Stomach (tissue), 4 donors: ENCODE results near the gene EBI3.

Source experiments
- EP300 ChIP-seq: sonication (generic); formaldehyde crosslinking; IDR thresholded peaks from one replicate; pipeline ENCODE4 v1.6.1; 2017; ENCODE audit warnings: antibody characterized with exemption
- POLR2A ChIP-seq, 4 donors: fragments of 450-650 bp; IDR thresholded peaks; one replicate each; pipeline ENCODE4 v1.6.1; 2016; ENCODE audit warnings: antibody characterized with exemption in 4 of 4, control low read depth in 2 of 4, mild to moderate bottlenecking in 1 of 4, moderate library complexity in 1 of 4
- TF ChIP-seq, protein P1 (sequence below), 7 experiments: fragments of 450-650 bp in 4 of 7; fragments of 200-600 bp in 3 of 7; sonication (generic) in 3 of 7; IDR thresholded peaks; one replicate each; pipeline ENCODE4 v1.5.1; 2016 to 2019; ENCODE audit warnings: antibody characterized with exemption in 7 of 7, control low read depth in 2 of 7, mild to moderate bottlenecking in 1 of 7

DNA sequence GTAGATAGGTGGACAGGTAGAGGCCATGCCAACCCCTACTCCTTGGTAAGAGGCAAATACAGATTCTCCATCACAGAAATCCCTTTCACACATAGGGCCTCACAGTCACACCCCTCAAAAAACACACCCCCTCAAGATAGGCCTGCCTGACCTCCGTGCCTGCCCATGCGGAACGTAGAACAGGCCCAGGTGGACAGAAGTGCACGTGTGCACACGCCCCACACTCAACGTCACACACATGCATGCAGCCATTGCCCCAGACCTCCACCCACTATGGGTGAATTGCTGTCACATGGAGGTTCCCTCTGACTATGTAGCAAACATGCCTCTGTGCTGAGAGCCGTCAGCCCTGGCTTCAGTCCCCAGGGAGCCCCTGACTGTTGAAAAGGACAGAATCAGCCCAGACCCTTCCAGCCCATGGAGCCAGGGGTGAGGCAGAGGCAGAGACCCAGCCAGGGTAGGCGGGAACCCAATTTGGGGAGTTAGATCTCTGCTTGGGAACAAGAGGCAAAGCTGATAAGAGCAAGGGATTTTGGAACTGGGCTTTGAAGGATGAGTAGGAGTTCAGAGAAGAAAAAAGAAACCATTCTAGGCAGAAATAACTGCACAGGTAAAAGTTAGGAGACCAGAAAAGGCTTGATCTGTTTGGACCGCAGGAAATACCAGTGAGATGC is 43.8 kb upstream of the EBI3 start:
- TF ChIP-seq, protein P1, sequence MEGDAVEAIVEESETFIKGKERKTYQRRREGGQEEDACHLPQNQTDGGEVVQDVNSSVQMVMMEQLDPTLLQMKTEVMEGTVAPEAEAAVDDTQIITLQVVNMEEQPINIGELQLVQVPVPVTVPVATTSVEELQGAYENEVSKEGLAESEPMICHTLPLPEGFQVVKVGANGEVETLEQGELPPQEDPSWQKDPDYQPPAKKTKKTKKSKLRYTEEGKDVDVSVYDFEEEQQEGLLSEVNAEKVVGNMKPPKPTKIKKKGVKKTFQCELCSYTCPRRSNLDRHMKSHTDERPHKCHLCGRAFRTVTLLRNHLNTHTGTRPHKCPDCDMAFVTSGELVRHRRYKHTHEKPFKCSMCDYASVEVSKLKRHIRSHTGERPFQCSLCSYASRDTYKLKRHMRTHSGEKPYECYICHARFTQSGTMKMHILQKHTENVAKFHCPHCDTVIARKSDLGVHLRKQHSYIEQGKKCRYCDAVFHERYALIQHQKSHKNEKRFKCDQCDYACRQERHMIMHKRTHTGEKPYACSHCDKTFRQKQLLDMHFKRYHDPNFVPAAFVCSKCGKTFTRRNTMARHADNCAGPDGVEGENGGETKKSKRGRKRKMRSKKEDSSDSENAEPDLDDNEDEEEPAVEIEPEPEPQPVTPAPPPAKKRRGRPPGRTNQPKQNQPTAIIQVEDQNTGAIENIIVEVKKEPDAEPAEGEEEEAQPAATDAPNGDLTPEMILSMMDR (IDR thresholded peaks at IDR 0.05): no peak
- no peak for TF ChIP-seq EP300
- no peak for TF ChIP-seq POLR2A (IDR thresholded peaks at IDR 0.05)
